Natural killer cell treated with Interleukin-12 subunit alpha and Interleukin-12 subunit beta and Interleukin-15 and Interleukin-18, amount 100 ng/mL, for 72 hours (primary cell): ENCODE measurements around the gene ZNF329. TPM values are rescaled to one million over a fixed set of nuclear protein-coding genes. Genes with fewer than 3 reads are reported as not detected.

Source experiments
- total RNA-seq, 2 donors: library from RNA; stranded (reverse); gene quantifications; one replicate each; pipeline ENCODE4 v1.2.3, GENCODE V29; 2022

Gene ZNF329
- total RNA-seq, 2 donors from 2014 or later = 2.7 to 7.3 TPM

Other genes starting within 250 kb of the ZNF329 start
- gene ZNF417, start 234.2 kb downstream of the ZNF329 start, total RNA-seq = 10 to 100 TPM; 19.8 to 26.6 TPM
- 1 to 10 TPM; 1.9 to 3.4 TPM for gene ZNF418, start 215.4 kb downstream of the ZNF329 start, total RNA-seq
- 1 to 10 TPM; 2.7 to 6.9 TPM for gene ZNF256, start 203.1 kb downstream of the ZNF329 start, total RNA-seq
- gene C19orf18, start 176.3 kb downstream of the ZNF329 start, total RNA-seq = under 1 TPM in 1 of 2 donors, not detected in 1; 0.74 TPM
- 1 to 10 TPM; 8.8 to 8.9 TPM for gene ZNF606, start 148.0 kb downstream of the ZNF329 start, total RNA-seq
- gene ZSCAN1, start 116.8 kb downstream of the ZNF329 start, total RNA-seq = not detected
- 1 to 10 TPM in 1 of 2 donors, under 1 TPM in 1; 0.20 to 1.4 TPM for gene ZNF135, start 91.5 kb downstream of the ZNF329 start, total RNA-seq
- 10 to 100 TPM in 1 of 2 donors, 1 to 10 TPM in 1; 9.7 to 22.2 TPM for gene ZSCAN18, start 52.6 kb downstream of the ZNF329 start, total RNA-seq
- gene ZNF274, start 32.3 kb upstream of the ZNF329 start, total RNA-seq = 10 to 100 TPM; 20.4 to 31.7 TPM
- gene ZNF544, start 78.1 kb upstream of the ZNF329 start, total RNA-seq = 10 to 100 TPM; 40.9 to 48.2 TPM
- gene ZNF8, start 128.2 kb upstream of the ZNF329 start, total RNA-seq = 1 to 10 TPM; 3.6 to 4.2 TPM
- 10 to 100 TPM; 58.4 to 89.0 TPM for gene ERVK3-1, start 154.6 kb upstream of the ZNF329 start, total RNA-seq
- 1 to 10 TPM; 5.9 to 6.1 TPM for gene ZSCAN22, start 176.2 kb upstream of the ZNF329 start, total RNA-seq
- 1 to 10 TPM; 4.4 to 5.2 TPM for gene A1BG, start 202.7 kb upstream of the ZNF329 start, total RNA-seq
- 1 to 10 TPM in 1 of 2 donors, under 1 TPM in 1; 0.52 to 1.4 TPM for gene ZNF497, start 212.0 kb upstream of the ZNF329 start, total RNA-seq
- under 1 TPM; 0.71 to 0.86 TPM for gene ZNF837, start 230.2 kb upstream of the ZNF329 start, total RNA-seq
- gene RPS5, start 236.5 kb upstream of the ZNF329 start, total RNA-seq = 100 to 1,000 TPM; 757 to 786 TPM
- gene RNF225, start 244.9 kb upstream of the ZNF329 start, total RNA-seq = 1 to 10 TPM in 1 of 2 donors, under 1 TPM in 1; 0.59 to 3.2 TPM